Stimulated activated CD8-positive, alpha-beta memory T cell treated with anti-CD3 and anti-CD28 coated beads, Interleukin-15, amount 100 ng/mL, for 1 hour (primary cell): ENCODE data around the gene ZDHHC13.

Source experiments
- DNase-seq: peaks from one replicate; pipeline ENCODE4 v3.0.0-alpha.2; 2020; ENCODE audit warnings: low read depth

The ZDHHC13 gene

GRCh38 chr11:19173004-19173689 is 56.2 kb downstream of the ZDHHC13 start:
- no peak for DNase-seq

- DNase-seq, result no peak
Measured at GRCh38 chr11:19173964-19174638, 57.1 kb downstream of the ZDHHC13 start.

GRCh38 chr11:19176629-19177186 is 59.7 kb downstream of the ZDHHC13 start:
- no peak for DNase-seq

GRCh38 chr11:19181531-19182261 is 64.7 kb downstream of the ZDHHC13 start:
- no peak for DNase-seq

- DNase-seq, result no peak
Measured at GRCh38 chr11:19183646-19184045, 66.7 kb downstream of the ZDHHC13 start.

GRCh38 chr11:19185036-19185435 is 68.1 kb downstream of the ZDHHC13 start:
- DNase-seq, result no peak

- DNase-seq, result no peak
Measured at GRCh38 chr11:19185516-19186052, 68.6 kb downstream of the ZDHHC13 start.

GRCh38 chr11:19187114-19187832 is 70.3 kb downstream of the ZDHHC13 start:
- no peak for DNase-seq

- DNase-seq, result no peak
Measured at GRCh38 chr11:19187833-19188258, 70.9 kb downstream of the ZDHHC13 start.

- no peak for DNase-seq
Measured at GRCh38 chr11:19191530-19192169, 74.7 kb downstream of the ZDHHC13 start.

GRCh38 chr11:19193916-19194315 is 76.9 kb downstream of the ZDHHC13 start:
- DNase-seq, result no peak

- DNase-seq, result no peak
Measured at GRCh38 chr11:19194620-19195308, 77.8 kb downstream of the ZDHHC13 start.

- no peak for DNase-seq
Measured at GRCh38 chr11:19196432-19196831, 79.5 kb downstream of the ZDHHC13 start.

- DNase-seq, result no peak
Measured at GRCh38 chr11:19199048-19199447, 82.1 kb downstream of the ZDHHC13 start.

GRCh38 chr11:19199771-19200170 is 82.8 kb downstream of the ZDHHC13 start:
- no peak for DNase-seq

GRCh38 chr11:19200410-19201201 is 83.6 kb downstream of the ZDHHC13 start:
- DNase-seq, result no peak

- no peak for DNase-seq
Measured at GRCh38 chr11:19201737-19202605, 85.0 kb downstream of the ZDHHC13 start, which contains the start of gene CSRP3. CSRP3 (minus strand) TSS chr11:19201983; CDS start chr11:19192448, 9,535 bp downstream.

GRCh38 chr11:19204836-19205235 is 87.9 kb downstream of the ZDHHC13 start:
- DNase-seq, result no peak

GRCh38 chr11:19208181-19208580 is 91.2 kb downstream of the ZDHHC13 start:
- no peak for DNase-seq
